DND-41 (cell line): ENCODE measurements around the gene IMPDH2.

Source experiments
- ATAC-seq: fragments of 200-7000 bp; cut with Tn5 transposase; 3 replicates; pipeline ENCODE4 v1.9.1; 2021; ENCODE audit warnings: low read depth; ENCODE audit not compliant: insufficient read depth
- DNase-seq: peaks from one replicate; pipeline ENCODE4 v3.0.0-alpha.2; 2020
- H2AFZ ChIP-seq: 2 replicates; pipeline ENCODE4 v1.6.0; 2012; ENCODE audit warnings: low read depth, low read length
- H3K27ac ChIP-seq: 2 replicates; pipeline ENCODE4 v1.5.1; 2012; ENCODE audit warnings: low read length, inconsistent platforms
- H3K27me3 ChIP-seq: fragments of 200-600 bp; sonication (generic); 2 replicates; pipeline ENCODE4 v1.6.0; 2012; ENCODE audit warnings: low read length, mild to moderate bottlenecking, inconsistent platforms; ENCODE audit not compliant: insufficient read depth, poor library complexity
- H3K36me3 ChIP-seq: 2 replicates; pipeline ENCODE4 v1.5.1; 2012; ENCODE audit warnings: low read length, inconsistent platforms; ENCODE audit not compliant: insufficient read depth
- H3K4me1 ChIP-seq: 2 replicates; pipeline ENCODE4 v1.5.1; 2012; ENCODE audit warnings: mild to moderate bottlenecking, low read length; ENCODE audit not compliant: insufficient read depth
- H3K4me2 ChIP-seq: 2 replicates; pipeline ENCODE4 v1.6.0; 2012; ENCODE audit warnings: mild to moderate bottlenecking, moderate library complexity, low read length, inconsistent platforms; ENCODE audit not compliant: insufficient read depth
- H3K4me3 ChIP-seq, 2 experiments: fragments of 200-600 bp in 1 of 2; shearing (Covaris generic) in 1 of 2; 2 replicates each; pipeline ENCODE4 v1.5.1; 2012 to 2016; ENCODE audit warnings: inconsistent platforms in 2 of 2, low read length in 2 of 2, mild to moderate bottlenecking in 2 of 2, low read depth in 1 of 2, moderate library complexity in 1 of 2
- H3K79me2 ChIP-seq: 2 replicates; pipeline ENCODE4 v1.6.0; 2012; ENCODE audit warnings: low read length, inconsistent platforms; ENCODE audit not compliant: insufficient read depth
- H3K9ac ChIP-seq: 2 replicates; pipeline ENCODE4 v1.6.0; 2012; ENCODE audit warnings: low read depth, mild to moderate bottlenecking, inconsistent platforms, low read length, moderate library complexity
- H3K9me3 ChIP-seq: 2 replicates; pipeline ENCODE4 v1.5.1; 2012; ENCODE audit warnings: low read length, moderate library complexity, mild to moderate bottlenecking, inconsistent platforms; ENCODE audit not compliant: insufficient read depth, severe bottlenecking
- H4K20me1 ChIP-seq: 2 replicates; pipeline ENCODE4 v1.6.0; 2012; ENCODE audit warnings: low read length; ENCODE audit not compliant: insufficient read depth
- EZH2 ChIP-seq: IDR thresholded peaks from 3 replicates; pipeline ENCODE4 v1.6.1; 2012; ENCODE audit warnings: borderline replicate concordance, low read depth, mild to moderate bottlenecking, moderate library complexity, low read length, inconsistent platforms; ENCODE audit not compliant: severe bottlenecking
- TF ChIP-seq, protein P1 (sequence below): IDR thresholded peaks from 2 replicates; pipeline ENCODE4 v1.5.1; 2012; ENCODE audit warnings: borderline replicate concordance, low read length, moderate library complexity, mild to moderate bottlenecking; ENCODE audit not compliant: poor library complexity, severe bottlenecking; ENCODE audit errors: extremely low read depth

The IMPDH2 gene

DNA sequence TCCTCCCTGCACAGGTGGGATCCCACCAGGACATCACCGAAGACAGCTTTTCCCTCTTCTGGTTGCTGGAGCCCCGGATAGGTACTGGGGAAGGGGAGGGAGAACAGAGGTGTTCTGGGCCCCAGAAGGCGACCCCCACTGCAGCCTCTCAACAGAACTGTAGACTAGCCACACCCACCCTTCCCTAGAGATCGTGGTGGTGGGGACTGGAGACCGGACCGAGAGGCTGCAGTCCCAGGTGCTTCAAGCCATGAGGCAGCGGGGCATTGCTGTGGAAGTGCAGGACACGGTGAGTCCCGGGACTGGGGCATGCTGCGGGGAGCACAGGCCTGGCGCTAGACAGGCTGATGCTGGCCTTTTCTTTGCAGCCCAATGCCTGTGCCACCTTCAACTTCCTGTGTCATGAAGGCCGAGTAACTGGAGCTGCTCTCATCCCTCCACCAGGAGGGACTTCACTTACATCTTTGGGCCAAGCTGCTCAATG is 6.5 kb downstream of the IMPDH2 start:
- Histone ChIP-seq H3K27me3 (no peaks in the 10 kb centered on the region), H3K79me2 (peaks cover 76% of the 10 kb centered on the region), H3K36me3 (peaks cover 58% of the 10 kb centered on the region), H4K20me1 (peaks cover 21% of the 10 kb centered on the region; the same call in 1 of the 2 replicates), H3K4me3 (peak overlapping the region; percentile 51 to 94; a peak in 3 of 4 replicates), H3K27ac (peak overlapping the region; percentile 99), H3K9ac (peak overlapping the region; percentile 96), H3K4me1 (peaks cover 83% of the 10 kb centered on the region), H3K4me2 (peak overlapping the region; percentile 95), H3K9me3 (no peaks in the 10 kb centered on the region), H2AFZ (peak overlapping the region; percentile 85; the same call in 1 of the 2 replicates)
- DNase-seq = peak; percentile 42
- TF ChIP-seq EZH2 = no peak
- TF ChIP-seq, protein P1, sequence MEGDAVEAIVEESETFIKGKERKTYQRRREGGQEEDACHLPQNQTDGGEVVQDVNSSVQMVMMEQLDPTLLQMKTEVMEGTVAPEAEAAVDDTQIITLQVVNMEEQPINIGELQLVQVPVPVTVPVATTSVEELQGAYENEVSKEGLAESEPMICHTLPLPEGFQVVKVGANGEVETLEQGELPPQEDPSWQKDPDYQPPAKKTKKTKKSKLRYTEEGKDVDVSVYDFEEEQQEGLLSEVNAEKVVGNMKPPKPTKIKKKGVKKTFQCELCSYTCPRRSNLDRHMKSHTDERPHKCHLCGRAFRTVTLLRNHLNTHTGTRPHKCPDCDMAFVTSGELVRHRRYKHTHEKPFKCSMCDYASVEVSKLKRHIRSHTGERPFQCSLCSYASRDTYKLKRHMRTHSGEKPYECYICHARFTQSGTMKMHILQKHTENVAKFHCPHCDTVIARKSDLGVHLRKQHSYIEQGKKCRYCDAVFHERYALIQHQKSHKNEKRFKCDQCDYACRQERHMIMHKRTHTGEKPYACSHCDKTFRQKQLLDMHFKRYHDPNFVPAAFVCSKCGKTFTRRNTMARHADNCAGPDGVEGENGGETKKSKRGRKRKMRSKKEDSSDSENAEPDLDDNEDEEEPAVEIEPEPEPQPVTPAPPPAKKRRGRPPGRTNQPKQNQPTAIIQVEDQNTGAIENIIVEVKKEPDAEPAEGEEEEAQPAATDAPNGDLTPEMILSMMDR = no peak
- no peak for ATAC-seq

DNA sequence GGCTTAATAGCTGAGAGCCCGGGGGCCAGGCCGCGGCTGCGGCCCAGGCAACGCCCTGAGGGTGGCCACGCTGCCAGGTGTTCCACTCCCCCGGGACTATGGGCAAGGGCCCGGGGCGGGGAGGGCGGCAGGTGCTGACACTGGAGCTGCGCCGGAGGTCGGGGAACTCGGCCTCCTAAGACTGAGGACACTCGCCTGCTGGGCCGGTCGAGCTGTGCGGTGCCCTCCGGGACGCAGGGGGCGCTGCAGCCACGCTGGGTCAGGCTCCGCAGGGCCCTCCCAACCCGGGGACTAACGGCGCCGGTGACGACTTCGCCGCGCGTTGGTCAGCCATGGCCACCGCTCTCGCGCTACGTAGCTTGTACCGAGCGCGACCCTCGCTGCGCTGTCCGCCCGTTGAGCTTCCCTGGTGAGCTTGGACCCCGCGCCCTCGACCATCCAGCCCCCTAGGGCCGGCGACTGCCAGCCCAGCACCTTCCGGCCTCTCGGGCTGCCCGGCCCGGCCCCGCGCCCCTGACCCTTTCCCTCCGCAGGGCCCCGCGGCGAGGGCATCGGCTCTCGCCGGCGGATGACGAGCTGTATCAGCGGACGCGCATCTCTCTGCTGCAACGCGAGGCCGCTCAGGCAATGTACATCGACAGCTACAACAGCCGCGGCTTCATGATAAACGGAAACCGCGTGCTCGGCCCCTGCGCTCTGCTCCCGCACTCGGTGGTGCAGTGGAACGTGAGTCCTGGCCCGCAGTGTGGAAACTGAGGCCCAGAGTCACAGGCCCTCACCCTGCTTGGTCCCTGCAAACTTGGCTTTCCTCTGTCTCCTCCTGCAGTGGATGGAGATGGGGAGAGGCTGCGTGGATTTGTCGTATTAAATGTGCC is 7.1 kb downstream of the IMPDH2 start, which contains the start of gene NDUFAF3:
NDUFAF3 (plus strand) TSS at position 309 of the 875 bp plus-strand sequence; CDS start at position 333, 24 bp downstream.
- Histone ChIP-seq H3K79me2 (peaks cover 69% of the 10 kb centered on the region), H2AFZ (peak within 1 kb of the TSS; percentile 85), H4K20me1 (peaks cover 28% of the 10 kb centered on the region; the same call in 1 of the 2 replicates), H3K36me3 (peaks cover 51% of the 10 kb centered on the region), H3K27me3 (no peaks in the 10 kb centered on the region), H3K9ac (peak within 1 kb of the TSS; percentile 96), H3K27ac (peak within 1 kb of the TSS; percentile 99), H3K4me1 (peaks cover 83% of the 10 kb centered on the region), H3K4me2 (peak within 1 kb of the TSS; percentile 95), H3K9me3 (no peaks in the 10 kb centered on the region), H3K4me3 (peak within 1 kb of the TSS; percentile 51 to 94)
- TF ChIP-seq, protein P1 = peak; percentile 96
- TF ChIP-seq EZH2 = no peak
- ATAC-seq = peak; percentile 78
- peak; percentile 96 for DNase-seq

GRCh38 chr3:49021213-49021812 is 7.9 kb downstream of the IMPDH2 start:
- Histone ChIP-seq H3K36me3 (peaks cover 48% of the 10 kb centered on the region), H3K79me2 (peaks cover 62% of the 10 kb centered on the region), H3K9ac (peak overlapping the region; percentile 96), H3K4me2 (peak overlapping the region; percentile 95), H2AFZ (peak overlapping the region; percentile 85), H3K4me3 (peak overlapping the region; percentile 51 to 94), H3K27ac (peak overlapping the region; percentile 99), H4K20me1 (peaks cover 33% of the 10 kb centered on the region; the same call in 1 of the 2 replicates), H3K27me3 (no peaks in the 10 kb centered on the region), H3K4me1 (peaks cover 77% of the 10 kb centered on the region), H3K9me3 (no peaks in the 10 kb centered on the region)
- DNase-seq = peak; percentile 99
- no peak for TF ChIP-seq EZH2
- TF ChIP-seq, protein P1 = no peak
- ATAC-seq = peak; percentile 57
